Neural cell (in vitro differentiated cells): ENCODE results near the gene TMEM187.

Source experiments
- EP300 ChIP-seq: fragments of 450-650 bp; conservative IDR thresholded peaks from 2 replicates; pipeline ENCODE4 v1.6.1; 2014; ENCODE audit warnings: antibody characterized with exemption, mild to moderate bottlenecking, moderate library complexity; ENCODE audit not compliant: poor library complexity, severe bottlenecking
- EZH2 ChIP-seq: fragments of 200-600, 300-800 bp; shearing (Covaris generic), sonication (generic); IDR thresholded peaks from 2 replicates; pipeline ENCODE4 v1.6.1; 2014; ENCODE audit warnings: antibody characterized with exemption, low read length, borderline replicate concordance, mild to moderate bottlenecking; ENCODE audit not compliant: insufficient read depth, poor library complexity, severe bottlenecking
- MXI1 ChIP-seq: fragments of 450-650 bp; conservative IDR thresholded peaks from 2 replicates; pipeline ENCODE4 v1.6.1; 2014; ENCODE audit warnings: antibody characterized with exemption, mild to moderate bottlenecking; ENCODE audit not compliant: poor library complexity, severe bottlenecking
- POLR2AphosphoS5 ChIP-seq: IDR thresholded peaks from 2 replicates; pipeline ENCODE4 v1.6.1; 2012
- RAD21 ChIP-seq: fragments of 450-650 bp; conservative IDR thresholded peaks from 2 replicates; pipeline ENCODE4 v1.6.1; 2014; ENCODE audit warnings: antibody characterized with exemption, mild to moderate bottlenecking, moderate library complexity
- SMC3 ChIP-seq: fragments of 450-650 bp; conservative IDR thresholded peaks from 2 replicates; pipeline ENCODE4 v1.6.1; 2014; ENCODE audit warnings: antibody characterized with exemption, mild to moderate bottlenecking, moderate library complexity; ENCODE audit not compliant: poor library complexity
- TAF1 ChIP-seq: IDR thresholded peaks from 2 replicates; pipeline ENCODE4 v1.6.1; 2012; ENCODE audit warnings: low read depth
- TF ChIP-seq, protein P1 (sequence below): IDR thresholded peaks from 2 replicates; pipeline ENCODE4 v1.6.1; 2012; ENCODE audit warnings: borderline replicate concordance
- TF ChIP-seq, protein P2 (sequence below): fragments of 450-650 bp; IDR thresholded peaks from 2 replicates; pipeline ENCODE4 v1.5.1; 2014; ENCODE audit warnings: antibody characterized with exemption, mild to moderate bottlenecking, moderate library complexity; ENCODE audit not compliant: poor library complexity, severe bottlenecking

DNA sequence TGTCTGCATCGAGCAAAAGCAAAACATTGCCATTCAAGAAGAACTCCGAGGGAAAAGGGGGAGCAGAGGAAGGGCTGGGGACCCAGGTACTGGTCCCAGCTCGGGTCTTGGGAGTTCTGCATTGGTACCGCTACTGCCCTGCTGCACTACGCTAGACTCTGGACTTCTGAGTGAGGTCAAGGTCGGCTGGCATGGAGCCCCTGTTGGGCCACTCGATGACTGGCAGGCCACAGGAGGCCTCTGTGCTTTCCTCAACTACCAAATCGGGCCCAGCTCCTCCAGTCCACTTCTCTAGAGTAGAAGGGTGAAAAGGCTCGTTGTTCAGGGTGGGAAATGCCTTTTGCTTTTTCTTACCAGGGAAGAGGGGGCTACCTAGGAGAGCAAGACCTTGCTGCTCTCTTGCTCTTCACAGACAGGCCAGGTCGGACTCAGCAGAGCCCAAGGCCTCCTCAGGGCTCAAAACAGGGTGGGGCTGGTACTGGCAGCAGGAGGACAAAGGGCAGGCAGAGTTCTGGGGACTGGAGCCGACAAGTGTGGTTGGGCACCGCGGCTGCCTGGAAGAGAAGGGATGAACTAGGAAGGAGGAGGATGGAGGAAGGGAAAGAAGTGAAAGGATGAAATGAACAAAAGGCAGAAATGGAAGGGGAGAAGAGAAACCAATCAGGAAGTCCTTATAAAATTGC lies 56.1 kb downstream of the TMEM187 start:
- TF ChIP-seq EZH2 (no peak), TAF1 (no peak), RAD21 (no peak), MXI1 (no peak), SMC3 (no peak), POLR2AphosphoS5 (no peak), EP300 (no peak)
- TF ChIP-seq, protein P1, sequence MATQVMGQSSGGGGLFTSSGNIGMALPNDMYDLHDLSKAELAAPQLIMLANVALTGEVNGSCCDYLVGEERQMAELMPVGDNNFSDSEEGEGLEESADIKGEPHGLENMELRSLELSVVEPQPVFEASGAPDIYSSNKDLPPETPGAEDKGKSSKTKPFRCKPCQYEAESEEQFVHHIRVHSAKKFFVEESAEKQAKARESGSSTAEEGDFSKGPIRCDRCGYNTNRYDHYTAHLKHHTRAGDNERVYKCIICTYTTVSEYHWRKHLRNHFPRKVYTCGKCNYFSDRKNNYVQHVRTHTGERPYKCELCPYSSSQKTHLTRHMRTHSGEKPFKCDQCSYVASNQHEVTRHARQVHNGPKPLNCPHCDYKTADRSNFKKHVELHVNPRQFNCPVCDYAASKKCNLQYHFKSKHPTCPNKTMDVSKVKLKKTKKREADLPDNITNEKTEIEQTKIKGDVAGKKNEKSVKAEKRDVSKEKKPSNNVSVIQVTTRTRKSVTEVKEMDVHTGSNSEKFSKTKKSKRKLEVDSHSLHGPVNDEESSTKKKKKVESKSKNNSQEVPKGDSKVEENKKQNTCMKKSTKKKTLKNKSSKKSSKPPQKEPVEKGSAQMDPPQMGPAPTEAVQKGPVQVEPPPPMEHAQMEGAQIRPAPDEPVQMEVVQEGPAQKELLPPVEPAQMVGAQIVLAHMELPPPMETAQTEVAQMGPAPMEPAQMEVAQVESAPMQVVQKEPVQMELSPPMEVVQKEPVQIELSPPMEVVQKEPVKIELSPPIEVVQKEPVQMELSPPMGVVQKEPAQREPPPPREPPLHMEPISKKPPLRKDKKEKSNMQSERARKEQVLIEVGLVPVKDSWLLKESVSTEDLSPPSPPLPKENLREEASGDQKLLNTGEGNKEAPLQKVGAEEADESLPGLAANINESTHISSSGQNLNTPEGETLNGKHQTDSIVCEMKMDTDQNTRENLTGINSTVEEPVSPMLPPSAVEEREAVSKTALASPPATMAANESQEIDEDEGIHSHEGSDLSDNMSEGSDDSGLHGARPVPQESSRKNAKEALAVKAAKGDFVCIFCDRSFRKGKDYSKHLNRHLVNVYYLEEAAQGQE, result no peak
- TF ChIP-seq, protein P2, sequence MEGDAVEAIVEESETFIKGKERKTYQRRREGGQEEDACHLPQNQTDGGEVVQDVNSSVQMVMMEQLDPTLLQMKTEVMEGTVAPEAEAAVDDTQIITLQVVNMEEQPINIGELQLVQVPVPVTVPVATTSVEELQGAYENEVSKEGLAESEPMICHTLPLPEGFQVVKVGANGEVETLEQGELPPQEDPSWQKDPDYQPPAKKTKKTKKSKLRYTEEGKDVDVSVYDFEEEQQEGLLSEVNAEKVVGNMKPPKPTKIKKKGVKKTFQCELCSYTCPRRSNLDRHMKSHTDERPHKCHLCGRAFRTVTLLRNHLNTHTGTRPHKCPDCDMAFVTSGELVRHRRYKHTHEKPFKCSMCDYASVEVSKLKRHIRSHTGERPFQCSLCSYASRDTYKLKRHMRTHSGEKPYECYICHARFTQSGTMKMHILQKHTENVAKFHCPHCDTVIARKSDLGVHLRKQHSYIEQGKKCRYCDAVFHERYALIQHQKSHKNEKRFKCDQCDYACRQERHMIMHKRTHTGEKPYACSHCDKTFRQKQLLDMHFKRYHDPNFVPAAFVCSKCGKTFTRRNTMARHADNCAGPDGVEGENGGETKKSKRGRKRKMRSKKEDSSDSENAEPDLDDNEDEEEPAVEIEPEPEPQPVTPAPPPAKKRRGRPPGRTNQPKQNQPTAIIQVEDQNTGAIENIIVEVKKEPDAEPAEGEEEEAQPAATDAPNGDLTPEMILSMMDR, result no peak
